HG02938 (cell line): ENCODE data around the gene HLF.

Source experiments
- ATAC-seq: cut with Tn5 transposase; IDR thresholded peaks from one replicate; pipeline ENCODE4 v1.9.1; 2021; ENCODE audit warnings: mild to moderate bottlenecking, moderate library complexity; ENCODE audit not compliant: unreplicated experiment

HLF gene

DNA sequence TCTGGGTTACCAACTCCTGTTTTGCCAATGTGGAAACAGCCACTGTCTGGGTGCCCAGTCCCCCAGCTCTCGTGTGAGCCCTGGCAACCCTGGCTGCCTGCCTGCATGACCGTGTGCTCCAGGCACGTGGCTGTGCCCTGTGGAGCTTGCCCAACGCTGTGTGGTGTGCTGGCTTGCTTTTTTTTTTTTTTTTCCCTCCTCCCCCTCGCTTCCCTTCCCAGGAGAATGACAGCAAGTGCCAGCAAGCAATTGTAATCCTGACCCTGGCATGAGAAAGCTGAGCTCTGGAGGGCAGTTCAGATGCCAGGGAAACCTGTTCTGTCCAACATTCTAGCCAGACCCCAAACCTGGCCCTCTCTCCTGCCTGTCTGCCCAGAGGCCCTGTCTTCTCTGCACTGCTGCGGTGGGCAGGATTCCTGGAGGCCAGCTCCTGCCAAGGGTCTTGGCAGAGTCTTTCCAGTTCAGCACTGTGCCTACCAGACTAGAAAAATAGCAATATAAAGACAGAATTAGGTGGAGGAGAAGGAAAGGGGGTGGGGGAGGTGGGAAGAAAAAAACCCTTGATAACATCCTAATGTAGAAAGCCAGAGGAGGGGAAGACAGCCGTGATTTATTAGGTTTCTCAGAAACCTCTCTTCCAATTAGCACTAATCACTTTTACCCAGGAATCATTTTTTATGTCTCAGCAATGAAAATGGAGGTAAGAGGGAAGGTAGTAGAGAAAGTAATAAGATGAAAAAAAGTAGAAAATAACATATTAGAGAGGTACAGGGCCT lies 9.0 kb downstream of the HLF start:
- ATAC-seq = no peak

DNA sequence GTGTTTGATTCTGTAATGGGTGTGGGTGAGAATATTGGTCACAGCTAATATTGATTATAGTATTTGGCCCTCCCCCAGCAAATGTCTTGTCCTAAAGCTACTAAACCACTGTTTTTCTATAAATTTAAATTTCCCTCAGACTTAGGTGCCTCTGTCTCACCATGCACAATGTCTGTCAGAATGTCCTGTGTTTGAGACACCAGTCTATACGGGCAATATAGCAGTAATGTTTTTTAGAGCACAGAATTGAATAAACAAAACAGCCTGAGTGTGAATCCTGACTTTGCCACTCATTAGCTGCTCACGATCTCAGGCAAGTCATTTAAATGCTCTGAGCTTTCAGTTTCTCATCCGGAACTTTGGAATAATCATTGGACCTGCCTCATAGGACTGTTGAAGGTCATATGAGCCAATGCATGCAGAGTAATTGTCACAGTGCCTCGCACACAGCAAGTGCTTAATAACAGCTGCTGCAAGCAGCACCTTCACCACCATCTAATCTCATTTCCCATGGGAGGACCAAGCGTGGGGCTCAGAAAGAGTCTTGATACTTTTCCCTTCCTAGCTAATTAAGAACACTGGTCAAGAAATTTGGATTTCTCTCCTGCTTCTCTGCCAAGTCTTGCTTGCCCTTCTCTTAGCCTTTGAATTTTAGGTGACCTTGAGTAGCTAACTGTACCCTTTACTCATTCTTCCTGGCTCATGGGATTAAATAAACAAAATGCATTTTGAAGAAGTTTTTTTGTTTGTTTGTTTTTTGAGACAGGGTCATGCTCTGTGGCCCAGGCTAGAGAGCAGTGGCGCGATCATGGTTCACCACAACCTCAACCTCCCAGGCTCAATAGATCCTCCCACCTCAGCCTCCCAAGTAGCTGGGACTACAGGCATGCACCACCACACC lies 9.8 kb downstream of the HLF start:
- ATAC-seq = no peak

DNA sequence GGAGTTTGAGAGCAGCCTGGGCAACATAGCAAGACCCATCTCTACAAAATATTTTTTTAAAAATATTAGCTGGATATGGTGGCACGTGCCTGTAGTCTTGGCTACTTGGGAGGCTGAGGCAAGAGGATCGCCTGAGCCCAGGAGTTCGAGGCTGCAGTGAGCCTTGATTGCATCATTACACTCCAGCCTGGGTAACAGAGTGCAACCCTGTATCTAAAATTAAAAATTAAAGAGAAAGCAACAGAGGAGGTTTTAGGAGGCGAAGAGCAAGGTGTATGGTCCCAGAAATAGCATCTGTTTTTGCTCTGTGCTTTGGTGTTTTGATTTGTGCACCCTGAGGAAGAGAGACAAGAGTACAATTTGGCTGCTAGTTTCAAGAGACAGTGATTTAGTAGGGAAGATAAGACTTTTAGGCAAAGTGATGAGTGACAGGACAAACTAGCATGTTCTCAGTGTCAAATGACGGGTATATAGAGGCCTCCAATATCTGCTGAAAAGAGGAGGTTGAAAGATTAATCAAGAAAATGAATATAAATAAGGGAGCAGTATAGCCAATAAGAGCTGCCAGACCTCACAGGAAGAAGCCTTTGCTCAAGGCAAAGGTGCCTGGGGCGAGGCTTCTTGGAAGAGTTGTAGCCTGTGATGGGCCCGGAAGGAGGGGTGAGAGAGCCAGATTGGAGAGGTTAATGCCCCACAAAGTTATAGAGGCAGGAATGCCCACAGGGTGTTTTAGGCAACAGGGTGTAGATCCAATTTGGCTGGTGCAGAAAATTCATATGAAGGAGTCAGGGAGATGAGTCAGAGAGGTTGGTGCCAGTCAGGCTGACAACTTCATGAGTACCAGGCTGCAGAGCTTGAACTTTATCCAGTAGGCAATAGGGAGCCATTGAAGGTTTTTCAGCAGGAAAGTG lies 11.4 kb downstream of the HLF start:
- no peak for ATAC-seq

DNA sequence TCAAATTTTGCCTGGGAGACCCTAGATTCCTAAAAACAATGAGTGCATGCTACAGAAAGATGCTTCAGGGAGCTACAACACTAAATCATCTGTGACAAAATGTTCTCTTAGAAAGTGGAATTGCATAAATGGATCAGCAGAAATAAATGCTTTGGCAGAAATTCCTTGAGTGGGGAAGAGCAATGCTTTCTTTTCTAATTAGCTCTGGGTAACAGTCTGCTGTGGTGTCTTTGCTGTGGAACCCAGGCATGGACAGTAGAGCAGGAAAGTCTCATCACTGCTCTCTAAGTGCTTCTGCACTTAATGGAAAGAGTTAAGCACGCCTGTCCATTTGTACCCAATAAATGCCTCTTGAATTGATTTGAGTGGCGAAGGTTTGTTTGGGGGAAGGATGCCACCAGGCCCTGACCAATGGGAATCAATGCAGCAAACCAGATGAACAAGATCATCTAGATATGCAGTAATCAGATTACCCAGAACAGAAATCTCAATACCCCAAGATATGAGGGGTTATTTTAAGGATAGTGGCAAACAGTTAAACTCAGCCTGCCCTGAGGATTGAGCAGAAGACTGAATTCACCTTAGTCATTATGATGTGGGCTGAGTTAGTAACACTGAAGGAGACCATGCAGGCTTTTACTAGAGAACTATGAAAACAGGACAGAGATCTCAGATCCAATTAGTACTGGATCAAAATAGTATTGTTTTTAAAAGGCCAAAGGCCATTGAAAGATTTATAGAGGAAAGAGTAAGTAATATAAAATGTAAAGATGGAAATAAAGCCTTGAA lies 13.6 kb downstream of the HLF start:
- no peak for ATAC-seq

DNA sequence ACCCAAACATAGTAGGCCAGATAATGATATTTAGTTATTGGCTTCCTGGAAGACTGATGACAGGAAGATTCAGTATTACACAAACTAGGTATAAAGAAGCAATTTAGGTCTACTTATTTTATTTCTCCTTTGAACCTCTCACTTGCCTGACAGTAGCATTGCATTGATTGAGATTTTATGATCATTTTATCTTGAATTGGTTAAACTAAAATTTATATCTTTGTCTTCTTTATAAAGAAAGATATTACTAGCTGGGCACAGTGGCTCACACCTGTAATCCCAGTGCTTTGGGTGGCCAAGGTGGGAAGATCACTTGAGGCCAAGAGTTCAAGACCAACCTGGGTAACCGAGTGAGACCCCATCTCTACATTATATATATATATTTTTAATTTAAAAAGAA lies 14.4 kb downstream of the HLF start:
- no peak for ATAC-seq

- ATAC-seq = no peak
Measured at GRCh38 chr17:55279788-55280187, 15.0 kb downstream of the HLF start.

- no peak for ATAC-seq
Measured at GRCh38 chr17:55280212-55280611, 15.5 kb downstream of the HLF start.

- ATAC-seq = no peak
Measured at GRCh38 chr17:55281649-55282378, 17.1 kb downstream of the HLF start.

- no peak for ATAC-seq
Measured at GRCh38 chr17:55282379-55282702, 17.6 kb downstream of the HLF start.

DNA sequence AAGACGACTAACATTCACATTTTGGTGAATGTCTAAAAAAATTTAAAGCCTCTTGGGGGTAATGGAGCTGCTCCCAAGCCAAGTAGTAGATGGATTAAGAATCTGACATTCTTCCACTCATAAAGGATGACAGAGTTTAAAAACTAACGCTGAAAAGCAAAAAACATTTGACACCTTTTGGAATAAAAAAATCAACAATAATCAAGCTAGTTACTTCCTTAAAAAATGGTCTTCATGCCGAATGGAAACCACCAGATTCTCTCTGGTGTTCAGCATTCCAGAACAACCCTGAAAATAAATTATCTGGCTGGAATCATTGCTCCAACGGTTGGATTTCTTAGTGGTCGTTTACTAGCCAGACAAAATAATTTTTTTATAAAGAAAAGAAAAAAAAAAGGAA lies 18.0 kb downstream of the HLF start:
- no peak for ATAC-seq

- no peak for ATAC-seq
Measured at GRCh38 chr17:55283256-55283965, 18.7 kb downstream of the HLF start.

DNA sequence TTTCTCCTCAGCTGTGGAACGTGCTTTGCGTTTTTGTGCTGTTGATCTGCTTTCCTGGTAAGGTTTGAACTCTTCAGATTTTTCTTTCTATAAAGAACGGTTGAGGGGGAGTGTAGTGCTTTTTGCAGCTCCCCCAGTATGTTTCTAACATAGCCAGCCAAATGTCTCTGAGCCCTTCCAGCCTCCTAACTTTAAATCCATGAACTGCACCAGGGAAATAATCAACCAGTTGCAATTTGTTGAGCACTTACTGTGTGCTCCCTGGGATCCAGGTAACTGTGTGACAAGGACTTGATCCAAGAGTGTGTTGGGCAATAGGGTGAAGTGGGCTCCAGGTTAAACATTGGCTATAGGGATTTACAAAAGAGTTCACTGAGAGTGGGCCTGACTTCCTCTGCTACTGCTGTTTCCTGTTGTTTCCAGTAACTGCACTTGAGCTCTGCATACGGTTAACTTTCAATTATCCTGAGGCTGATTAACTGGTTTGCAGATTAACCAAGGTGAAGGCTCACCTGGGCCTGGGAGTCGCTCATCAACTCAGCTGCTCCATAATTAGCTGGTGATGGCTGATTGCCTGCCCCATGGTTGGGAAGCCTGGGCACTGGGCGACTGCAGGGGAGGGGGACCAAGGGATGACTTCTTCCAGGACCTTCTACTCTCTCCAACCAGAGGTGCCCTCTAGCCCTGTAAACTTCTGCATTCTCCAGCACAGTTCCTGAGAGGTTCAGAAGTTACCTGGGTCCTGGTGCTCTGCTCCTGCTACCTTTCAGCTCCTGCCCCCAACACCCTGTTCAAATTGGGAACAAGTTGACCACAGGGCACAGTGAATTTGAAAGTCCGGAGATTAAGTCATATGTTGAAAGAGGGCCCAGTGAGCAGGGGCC lies 19.5 kb downstream of the HLF start:
- no peak for ATAC-seq

- ATAC-seq = no peak
Measured at GRCh38 chr17:55284944-55285339, 20.2 kb downstream of the HLF start.

- no peak for ATAC-seq
Measured at GRCh38 chr17:55285340-55286301, 20.9 kb downstream of the HLF start.

- no peak for ATAC-seq
Measured at GRCh38 chr17:55286681-55287589, 22.2 kb downstream of the HLF start.
